ENCODE measurements around the gene CHAT.

Gene CHAT

GRCh38 chr10:49612513-49613164 lies 1.2 kb upstream of the CHAT start:
- DNase-seq (ENCODE audit: low read depth), result no peak

DNA sequence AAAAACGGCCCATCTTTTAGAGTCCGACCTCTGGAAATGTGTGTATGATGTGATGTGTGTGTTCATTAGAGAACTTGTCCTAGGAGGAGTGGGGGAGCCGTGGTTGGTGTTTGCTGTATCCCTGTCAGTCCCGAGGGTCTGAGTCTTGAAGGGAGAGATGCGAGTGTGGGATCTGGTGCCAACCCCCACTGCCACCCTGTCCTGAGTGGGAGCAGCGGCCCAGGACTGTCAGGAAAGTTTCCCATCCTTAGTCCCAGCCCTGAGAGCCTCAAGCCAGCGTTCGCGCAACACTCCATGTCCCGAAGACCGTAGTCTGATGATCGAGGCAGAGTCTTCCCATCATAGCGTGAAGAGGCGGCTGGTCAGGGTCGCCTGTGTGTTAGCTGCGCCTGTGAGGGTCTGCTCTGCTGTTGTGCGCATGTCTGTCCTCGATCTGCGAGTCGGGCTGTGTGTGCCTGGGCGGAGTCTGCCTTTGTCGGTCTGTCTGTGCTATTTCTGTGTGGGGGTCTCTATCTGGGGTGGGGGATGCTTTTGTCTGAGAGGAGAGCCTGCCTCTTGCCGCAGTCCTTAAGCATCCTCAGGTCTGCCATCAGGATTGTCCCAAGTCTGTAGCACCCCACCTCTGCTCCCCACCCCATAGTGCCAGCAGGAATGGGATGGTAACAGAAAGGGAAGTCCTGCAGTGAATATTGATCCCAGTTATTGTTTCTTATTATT lies 514 bp upstream of the CHAT start:
- no peak for DNase-seq (ENCODE audit: low read depth)

- no peak for DNase-seq (ENCODE audit: low read depth)
These were observed 683 bp downstream of the CHAT start for GRCh38 chr10:49614242-49615198.

- DNase-seq (ENCODE audit: low read depth), result no peak
These were observed 1.4 kb downstream of the CHAT start for GRCh38 chr10:49615213-49615612.

DNA sequence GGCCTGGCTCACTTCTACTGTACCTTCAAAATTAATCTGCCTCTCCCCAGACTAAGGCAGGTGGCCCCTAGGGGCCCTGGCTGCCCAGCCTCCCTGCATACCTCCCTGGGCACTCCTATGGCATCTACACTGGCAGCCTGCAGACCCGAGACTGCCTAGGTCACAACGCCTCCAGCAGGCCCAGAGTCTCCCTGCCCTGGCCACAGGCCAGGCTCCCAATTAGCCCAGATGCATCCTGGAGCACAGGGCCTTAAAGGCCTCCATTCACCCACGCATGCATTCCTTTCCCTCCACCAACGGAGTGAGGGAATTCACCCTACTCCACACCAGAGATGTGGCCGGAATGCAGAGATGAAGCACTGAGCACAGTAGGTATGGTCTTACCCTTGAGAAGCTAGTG lies 1.9 kb downstream of the CHAT start:
- no peak for DNase-seq (ENCODE audit: low read depth)

DNA sequence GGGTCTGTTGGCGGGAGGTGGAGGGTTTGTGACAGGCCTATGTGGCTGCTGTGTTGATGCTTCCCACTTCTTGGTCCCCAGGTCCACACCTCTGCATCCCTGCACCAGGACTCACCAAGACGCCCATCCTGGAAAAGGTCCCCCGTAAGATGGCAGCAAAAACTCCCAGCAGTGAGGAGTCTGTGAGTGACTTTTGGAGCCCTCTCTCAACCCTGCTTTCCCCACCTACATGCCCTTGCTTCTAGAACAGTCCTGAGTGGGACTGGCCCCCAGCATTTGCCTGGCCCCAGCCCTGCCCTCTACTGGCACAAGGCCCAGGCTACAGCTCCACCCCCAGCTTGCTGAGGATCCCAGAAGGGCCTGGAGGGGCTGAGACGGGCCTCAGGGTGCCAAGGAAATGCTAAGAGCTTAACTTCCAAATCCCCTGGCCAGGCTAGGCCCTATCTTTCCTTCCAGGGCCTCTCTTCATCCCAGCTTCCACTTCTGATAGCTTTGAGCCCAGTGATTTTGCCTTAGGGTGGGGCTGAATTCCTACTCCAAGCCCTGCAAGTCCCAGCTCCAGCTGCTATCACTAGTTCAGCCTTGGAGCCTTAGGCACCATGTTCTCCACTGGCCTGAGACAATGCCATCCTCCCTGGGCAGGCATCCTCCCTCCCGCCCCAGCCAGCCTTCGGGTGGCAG lies 2.7 kb downstream of the CHAT start:
- no peak for DNase-seq (ENCODE audit: low read depth)

GRCh38 chr10:49617121-49618020 lies 3.5 kb downstream of the CHAT start:
- DNase-seq (ENCODE audit: low read depth), result no peak

DNA sequence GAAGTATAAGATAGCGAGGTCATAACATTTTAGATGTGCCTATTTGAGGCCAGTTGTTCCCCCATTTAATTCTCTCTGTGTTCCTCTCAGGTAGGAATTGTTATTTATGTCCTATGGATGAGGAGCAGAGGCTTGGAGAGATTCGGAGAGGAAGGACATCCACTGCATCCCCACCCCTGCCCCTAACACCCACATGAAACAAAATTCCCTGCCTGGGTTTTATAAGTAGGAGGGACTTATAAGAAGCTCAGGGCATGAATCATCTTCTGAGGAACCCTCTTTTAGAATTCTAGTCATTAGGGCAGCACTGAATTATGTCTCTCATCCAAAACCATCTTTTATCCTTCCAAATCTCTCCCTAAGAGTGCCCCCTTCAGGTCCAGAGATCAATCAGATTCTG lies 5.0 kb downstream of the CHAT start:
- DNase-seq (ENCODE audit: low read depth), result no peak

DNA sequence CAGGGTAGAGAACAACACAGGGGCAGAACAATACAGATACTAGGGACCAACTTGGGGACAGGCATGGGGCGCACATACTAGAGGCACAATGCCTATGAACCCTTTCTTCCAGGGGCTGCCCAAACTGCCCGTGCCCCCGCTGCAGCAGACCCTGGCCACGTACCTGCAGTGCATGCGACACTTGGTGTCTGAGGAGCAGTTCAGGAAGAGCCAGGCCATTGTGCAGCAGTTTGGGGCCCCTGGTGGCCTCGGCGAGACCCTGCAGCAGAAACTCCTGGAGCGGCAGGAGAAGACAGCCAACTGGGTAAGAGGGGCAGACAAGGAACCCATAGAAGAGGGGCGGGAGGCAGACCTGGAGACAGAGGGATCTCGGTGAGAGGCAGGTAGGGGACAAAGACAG lies 5.8 kb downstream of the CHAT start:
- no peak for DNase-seq (ENCODE audit: low read depth)

GRCh38 chr10:49620286-49620810 lies 6.5 kb downstream of the CHAT start:
- no peak for DNase-seq (ENCODE audit: low read depth)

DNA sequence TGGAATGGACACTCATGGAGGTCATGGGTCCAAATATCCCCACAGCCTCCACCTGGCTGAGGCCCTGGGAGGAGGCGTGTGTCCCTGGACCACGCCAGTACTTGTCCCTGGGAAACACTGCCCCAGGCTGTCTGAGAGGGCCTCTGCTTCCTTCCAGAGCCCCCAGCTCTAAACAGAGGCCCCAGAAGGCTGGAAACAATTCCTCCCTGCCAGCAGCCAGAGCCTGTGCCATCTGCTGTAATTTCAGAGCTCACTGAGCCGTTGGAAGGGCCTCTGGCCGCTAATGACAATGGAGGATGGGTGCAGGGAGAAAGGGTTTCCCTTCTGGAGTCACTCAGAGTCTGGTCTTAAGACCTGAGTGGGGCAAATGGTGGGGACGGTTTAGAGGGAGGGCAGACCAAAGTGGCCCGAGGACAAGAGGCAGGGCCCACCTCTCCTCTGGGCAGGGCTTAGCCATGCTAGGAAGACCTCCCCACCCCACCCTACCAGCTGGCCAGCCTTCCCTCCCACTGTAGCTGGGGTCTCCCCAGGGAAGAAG lies 7.1 kb downstream of the CHAT start:
- no peak for DNase-seq (ENCODE audit: low read depth)

- no peak for DNase-seq (ENCODE audit: low read depth)
These were observed 7.7 kb downstream of the CHAT start for GRCh38 chr10:49621561-49621960.

- DNase-seq (ENCODE audit: low read depth), result no peak
These were observed 8.9 kb downstream of the CHAT start for GRCh38 chr10:49622426-49623425.

DNA sequence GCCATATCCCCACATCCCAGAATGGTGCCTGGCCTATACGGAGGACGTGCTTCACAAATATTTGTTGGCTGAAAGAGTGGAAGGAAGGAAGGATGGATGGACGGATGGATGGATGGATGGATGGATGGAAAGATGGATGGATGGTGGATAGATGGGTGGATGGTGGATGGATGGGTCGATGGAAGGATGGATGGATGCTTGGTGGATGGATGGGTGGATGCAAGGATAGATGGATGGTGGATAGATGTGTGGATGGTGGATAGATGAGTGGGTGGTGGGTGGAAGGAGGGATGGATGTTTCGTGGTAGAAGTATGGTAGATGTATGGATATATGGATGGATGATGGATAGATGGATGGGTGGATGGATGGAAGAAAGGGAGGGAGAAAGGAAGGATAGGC lies 10.8 kb downstream of the CHAT start:
- no peak for DNase-seq (ENCODE audit: low read depth)

DNA sequence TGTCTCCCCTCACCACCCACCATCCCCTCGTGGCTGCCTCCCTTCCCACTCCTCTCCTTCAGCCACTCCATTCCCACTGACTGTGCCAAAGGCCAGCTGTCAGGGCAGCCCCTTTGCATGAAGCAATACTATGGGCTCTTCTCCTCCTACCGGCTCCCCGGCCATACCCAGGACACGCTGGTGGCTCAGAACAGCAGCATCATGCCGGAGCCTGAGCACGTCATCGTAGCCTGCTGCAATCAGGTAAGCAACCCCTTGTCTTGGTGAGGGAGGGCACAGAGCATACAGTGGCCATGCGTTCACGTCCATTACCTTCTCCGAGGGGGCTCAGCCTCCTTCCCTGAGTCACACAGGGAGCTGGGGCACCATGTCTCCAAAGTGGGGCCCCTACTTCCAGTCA lies 11.6 kb downstream of the CHAT start:
- no peak for DNase-seq (ENCODE audit: low read depth)

GRCh38 chr10:49627038-49627437 lies 13.2 kb downstream of the CHAT start:
- no peak for DNase-seq (ENCODE audit: low read depth)

DNA sequence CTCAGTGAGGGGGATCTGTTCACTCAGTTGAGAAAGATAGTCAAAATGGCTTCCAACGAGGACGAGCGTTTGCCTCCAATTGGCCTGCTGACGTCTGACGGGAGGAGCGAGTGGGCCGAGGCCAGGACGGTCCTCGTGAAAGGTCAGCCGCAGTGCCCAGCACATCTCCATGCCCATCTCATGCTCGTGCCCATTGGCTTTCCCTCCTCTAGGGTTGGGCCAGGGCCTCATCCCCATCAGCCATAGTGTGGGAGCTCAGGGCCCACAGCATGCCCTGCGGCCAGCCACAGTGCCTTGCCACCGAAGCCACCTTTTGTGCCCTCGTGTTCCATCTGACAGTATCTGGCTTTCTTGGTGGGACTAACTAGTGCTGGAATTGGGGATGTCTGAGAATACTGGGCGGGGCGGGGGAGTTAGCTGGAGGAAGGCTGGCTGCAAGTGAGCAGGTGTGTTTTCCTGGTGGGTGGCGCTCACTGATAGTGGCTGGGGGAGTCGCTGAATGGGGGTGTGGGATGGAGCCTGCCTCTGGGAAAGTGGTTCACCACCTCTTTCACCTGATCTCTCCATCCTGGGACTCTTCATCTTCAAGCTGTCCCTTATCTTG lies 13.9 kb downstream of the CHAT start:
- DNase-seq (ENCODE audit: low read depth), result no peak

- no peak for DNase-seq (ENCODE audit: low read depth)
These were observed 14.8 kb downstream of the CHAT start for GRCh38 chr10:49628599-49628998.

- no peak for DNase-seq (ENCODE audit: low read depth)
These were observed 15.6 kb downstream of the CHAT start for GRCh38 chr10:49629431-49629881.
